Esophagus squamous epithelium (tissue), 4 donors: ENCODE results near the gene FSTL4.

Experiments used
- CTCF ChIP-seq, 6 experiments: fragments of 450-650 bp in 4 of 6; fragments of 200-600 bp in 2 of 6; sonication (generic) in 2 of 6; IDR thresholded peaks; one replicate each; pipeline ENCODE4 v1.5.1; 2016 to 2019; ENCODE audit warnings: antibody characterized with exemption in 6 of 6, mild to moderate bottlenecking in 4 of 6, moderate library complexity in 4 of 6
- POLR2A ChIP-seq, 4 donors: fragments of 450-650 bp; IDR thresholded peaks; one replicate each; pipeline ENCODE4 v1.6.1; 2017; ENCODE audit warnings: antibody characterized with exemption in 4 of 4, mild to moderate bottlenecking in 4 of 4, moderate library complexity in 3 of 4

- TF ChIP-seq CTCF (IDR thresholded peaks at IDR 0.05) (no peak), POLR2A (IDR thresholded peaks at IDR 0.05) (no peak)
Observed at GRCh38 chr5:133202066-133202665, 410.2 kb downstream of the FSTL4 start.
